SK-N-SH treated with all-trans-retinoic acid at 6 μM for 48 hours (cell line): ENCODE results near the gene MYLK.

Source experiments
- ARNTL ChIP-seq: fragments of 450-650 bp; formaldehyde crosslinking; IDR thresholded peaks from 2 replicates; pipeline ENCODE4 v1.5.0; 2020; ENCODE audit warnings: low read depth, mild to moderate bottlenecking, moderate library complexity, borderline replicate concordance
- BACH2 ChIP-seq: fragments of 250-450 bp; sonication (Bioruptor Pico); IDR thresholded peaks from 2 replicates; pipeline ENCODE4 v1.9.0; 2021; ENCODE audit warnings: mild to moderate bottlenecking, borderline replicate concordance
- CSDC2 ChIP-seq: fragments of 250-450 bp; sonication (Bioruptor Pico); IDR thresholded peaks from 2 replicates; pipeline ENCODE4 v1.5.0; 2020; ENCODE audit warnings: mild to moderate bottlenecking, moderate library complexity
- PATZ1 ChIP-seq: fragments of 250-450 bp; sonication (Bioruptor Pico); IDR thresholded peaks from 2 replicates; pipeline ENCODE4 v1.8.0; 2020; ENCODE audit warnings: mild to moderate bottlenecking, moderate library complexity, borderline replicate concordance
- PPARA ChIP-seq: fragments of 250-450 bp; sonication (Bioruptor Pico); IDR thresholded peaks from 2 replicates; pipeline ENCODE4 v1.5.0; 2020; ENCODE audit warnings: mild to moderate bottlenecking, borderline replicate concordance
- RARB ChIP-seq: fragments of 250-450 bp; sonication (Bioruptor Pico); IDR thresholded peaks from 2 replicates; pipeline ENCODE4 v1.8.0; 2021; ENCODE audit warnings: mild to moderate bottlenecking, moderate library complexity
- SNAI2 ChIP-seq: fragments of 250-450 bp; sonication (Bioruptor Pico); IDR thresholded peaks from 2 replicates; pipeline ENCODE4 v1.5.0; 2020; ENCODE audit warnings: mild to moderate bottlenecking, moderate library complexity
- TCF4 ChIP-seq: fragments of 250-450 bp; sonication (Bioruptor Pico); IDR thresholded peaks from 2 replicates; pipeline ENCODE4 v1.8.0; 2021; ENCODE audit warnings: mild to moderate bottlenecking, moderate library complexity, borderline replicate concordance
- TOX ChIP-seq: fragments of 250-450 bp; sonication (Bioruptor Pico); IDR thresholded peaks from 2 replicates; pipeline ENCODE4 v1.8.0; 2021; ENCODE audit warnings: mild to moderate bottlenecking, moderate library complexity, borderline replicate concordance
- TSHZ2 ChIP-seq: fragments of 250-450 bp; sonication (Bioruptor Pico); IDR thresholded peaks from 2 replicates; pipeline ENCODE4 v1.5.0; 2020; ENCODE audit warnings: mild to moderate bottlenecking, moderate library complexity
- ZNF565 ChIP-seq: fragments of 450-650 bp; formaldehyde crosslinking; conservative IDR thresholded peaks from 2 replicates; pipeline ENCODE4 v1.5.0; 2020; ENCODE audit warnings: low read depth, mild to moderate bottlenecking, moderate library complexity
- ZNF70 ChIP-seq: fragments of 450-650 bp; formaldehyde crosslinking; IDR thresholded peaks from 2 replicates; pipeline ENCODE4 v1.5.0; 2020; ENCODE audit warnings: mild to moderate bottlenecking, moderate library complexity
- TF ChIP-seq, protein P1 (sequence below): fragments of 250-450 bp; sonication (Bioruptor Pico); IDR thresholded peaks from 2 replicates; pipeline ENCODE4 v1.5.1; 2020; ENCODE audit warnings: low read depth, mild to moderate bottlenecking, moderate library complexity

DNA sequence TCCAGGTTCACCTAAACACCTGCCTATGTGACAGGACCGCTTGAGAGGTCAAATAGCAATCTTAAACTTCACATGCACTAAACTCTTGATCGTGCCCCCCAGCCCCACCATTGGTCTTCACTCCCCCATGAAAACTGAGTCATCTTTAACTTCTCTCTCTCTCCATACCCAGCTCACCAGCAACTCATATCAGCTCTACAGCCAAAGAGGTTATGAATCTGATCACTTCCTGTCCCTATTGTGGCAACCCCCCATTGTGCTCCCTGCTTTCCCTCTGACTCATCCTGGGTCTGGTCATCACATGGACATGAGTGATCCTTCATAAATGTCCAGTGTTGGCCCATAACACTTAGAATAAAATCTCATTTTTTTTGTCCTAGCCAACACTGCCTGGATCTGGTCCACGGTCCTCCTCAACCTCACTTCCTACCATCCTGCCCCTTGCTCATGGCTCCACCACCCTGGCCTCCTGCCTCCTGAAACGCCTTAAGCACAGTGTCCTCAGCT lies 195.8 kb downstream of the MYLK start:
- no peak for TF ChIP-seq BACH2 (CRISPR knock-in tag)
- no peak for TF ChIP-seq TCF4 (CRISPR knock-in tag)
- TF ChIP-seq ZNF70 (CRISPR knock-in tag): no peak
- TF ChIP-seq TOX (CRISPR knock-in tag): no peak
- peak; percentile 82; the same call in 1 of the 2 replicates for TF ChIP-seq PATZ1 (CRISPR knock-in tag)
- no peak for TF ChIP-seq ARNTL (CRISPR knock-in tag)
- no peak for TF ChIP-seq TSHZ2 (CRISPR knock-in tag)
- TF ChIP-seq CSDC2 (CRISPR knock-in tag): no peak
- TF ChIP-seq ZNF565: no peak
- no peak for TF ChIP-seq PPARA (CRISPR knock-in tag)
- TF ChIP-seq, protein P1, sequence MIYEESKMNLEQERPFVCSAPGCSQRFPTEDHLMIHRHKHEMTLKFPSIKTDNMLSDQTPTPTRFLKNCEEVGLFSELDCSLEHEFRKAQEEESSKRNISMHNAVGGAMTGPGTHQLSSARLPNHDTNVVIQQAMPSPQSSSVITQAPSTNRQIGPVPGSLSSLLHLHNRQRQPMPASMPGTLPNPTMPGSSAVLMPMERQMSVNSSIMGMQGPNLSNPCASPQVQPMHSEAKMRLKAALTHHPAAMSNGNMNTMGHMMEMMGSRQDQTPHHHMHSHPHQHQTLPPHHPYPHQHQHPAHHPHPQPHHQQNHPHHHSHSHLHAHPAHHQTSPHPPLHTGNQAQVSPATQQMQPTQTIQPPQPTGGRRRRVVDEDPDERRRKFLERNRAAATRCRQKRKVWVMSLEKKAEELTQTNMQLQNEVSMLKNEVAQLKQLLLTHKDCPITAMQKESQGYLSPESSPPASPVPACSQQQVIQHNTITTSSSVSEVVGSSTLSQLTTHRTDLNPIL (CRISPR knock-in tag): no peak
- no peak for TF ChIP-seq SNAI2
- no peak for TF ChIP-seq RARB (CRISPR knock-in tag)
